GM15510 (cell line): ENCODE data around the gene LRRC8A.

Source experiments
- POLR2A ChIP-seq: IDR thresholded peaks from 3 replicates; pipeline ENCODE4 v1.6.1; 2011; ENCODE audit warnings: borderline replicate concordance; ENCODE audit not compliant: insufficient read length; ENCODE audit errors: extremely low read depth

LRRC8A gene

GRCh38 chr9:128927731-128928411 lies 45.9 kb downstream of the LRRC8A start:
- TF ChIP-seq POLR2A, result no peak

GRCh38 chr9:128928624-128929023 lies 46.7 kb downstream of the LRRC8A start:
- no peak for TF ChIP-seq POLR2A

DNA sequence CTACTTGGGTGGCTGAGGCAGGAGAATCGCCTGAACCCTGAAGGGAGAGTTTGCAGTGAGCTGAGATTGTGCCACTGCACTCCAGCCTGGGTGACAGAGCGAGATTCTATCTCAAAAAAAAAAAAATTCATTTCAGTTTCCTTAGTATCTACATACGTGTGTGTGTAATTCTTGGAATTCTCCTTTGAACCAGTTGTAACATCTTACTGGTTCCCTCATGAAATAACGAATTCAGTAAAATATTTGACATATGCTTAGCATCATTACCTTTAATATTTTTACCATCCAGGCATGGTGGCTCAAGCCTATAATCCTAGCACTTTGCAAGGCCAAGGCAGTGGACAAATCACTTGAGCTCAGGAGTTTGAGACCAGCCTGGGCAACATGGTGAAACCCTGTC lies 47.6 kb downstream of the LRRC8A start:
- TF ChIP-seq POLR2A, result no peak

GRCh38 chr9:128933731-128934130 lies 51.8 kb downstream of the LRRC8A start:
- no peak for TF ChIP-seq POLR2A

DNA sequence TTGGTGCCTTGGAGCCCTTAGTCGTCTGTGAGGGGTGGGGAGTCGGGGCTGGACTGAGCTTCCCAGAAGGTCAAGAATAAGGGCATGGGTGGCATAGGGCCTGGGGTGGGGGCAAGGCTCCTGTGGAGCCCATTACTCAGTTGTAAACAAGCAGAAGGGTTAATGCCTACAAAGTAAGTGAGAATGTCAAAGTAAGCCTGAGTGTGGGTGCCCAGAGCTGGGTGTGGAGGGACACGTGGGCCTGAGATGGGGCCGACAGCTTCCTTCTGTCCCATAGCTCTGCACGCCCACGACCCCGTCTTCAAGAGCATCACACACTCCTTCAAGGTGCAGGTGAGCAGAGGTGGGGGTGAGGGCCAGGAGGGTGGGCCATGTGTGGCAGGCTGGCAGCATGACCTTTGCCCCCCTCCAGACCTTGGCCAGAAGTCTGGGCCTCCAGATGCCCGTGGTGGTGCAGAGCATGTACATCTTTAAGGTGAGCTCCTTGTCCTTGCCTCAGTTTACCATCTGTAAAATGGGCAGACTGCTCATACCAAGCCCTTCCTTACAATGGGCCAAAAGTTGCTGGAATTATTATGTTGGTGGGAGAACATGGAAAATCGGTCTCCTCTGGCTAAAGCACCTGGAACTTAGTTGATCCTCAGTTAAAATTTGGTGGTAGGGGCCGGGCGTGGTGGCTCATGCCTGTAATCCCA lies 54.4 kb downstream of the LRRC8A start:
- no peak for TF ChIP-seq POLR2A

GRCh38 chr9:128937310-128938165 lies 55.6 kb downstream of the LRRC8A start:
- no peak for TF ChIP-seq POLR2A

DNA sequence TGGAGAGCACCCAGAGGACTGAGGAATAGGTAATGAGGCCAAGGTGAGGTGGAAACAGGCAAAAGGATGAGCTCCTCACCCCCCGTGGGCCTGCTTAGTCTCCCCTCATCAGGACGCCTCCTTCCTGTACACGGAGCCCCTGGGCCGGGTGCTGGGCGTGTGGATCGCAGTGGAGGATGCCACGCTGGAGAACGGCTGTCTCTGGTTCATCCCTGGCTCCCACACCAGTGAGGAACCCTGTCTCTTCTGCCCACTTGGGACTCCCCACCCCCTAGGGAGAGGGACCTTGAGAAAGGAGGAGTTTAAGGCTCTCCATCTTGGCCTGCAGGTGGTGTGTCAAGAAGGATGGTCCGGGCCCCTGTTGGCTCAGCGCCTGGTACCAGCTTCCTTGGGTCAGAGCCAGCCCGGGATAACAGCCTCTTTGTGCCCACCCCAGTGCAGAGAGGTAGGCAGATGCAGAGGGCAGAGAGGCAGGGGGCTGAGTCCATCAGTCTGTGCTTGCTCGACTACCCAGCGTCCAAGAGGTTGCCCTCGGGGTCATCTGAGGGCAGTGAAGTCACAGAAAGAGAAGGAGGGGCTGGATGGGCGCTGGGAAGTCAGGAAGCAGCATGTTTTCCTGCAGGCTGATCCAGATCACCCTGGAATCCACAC lies 58.5 kb downstream of the LRRC8A start:
- TF ChIP-seq POLR2A, result no peak

DNA sequence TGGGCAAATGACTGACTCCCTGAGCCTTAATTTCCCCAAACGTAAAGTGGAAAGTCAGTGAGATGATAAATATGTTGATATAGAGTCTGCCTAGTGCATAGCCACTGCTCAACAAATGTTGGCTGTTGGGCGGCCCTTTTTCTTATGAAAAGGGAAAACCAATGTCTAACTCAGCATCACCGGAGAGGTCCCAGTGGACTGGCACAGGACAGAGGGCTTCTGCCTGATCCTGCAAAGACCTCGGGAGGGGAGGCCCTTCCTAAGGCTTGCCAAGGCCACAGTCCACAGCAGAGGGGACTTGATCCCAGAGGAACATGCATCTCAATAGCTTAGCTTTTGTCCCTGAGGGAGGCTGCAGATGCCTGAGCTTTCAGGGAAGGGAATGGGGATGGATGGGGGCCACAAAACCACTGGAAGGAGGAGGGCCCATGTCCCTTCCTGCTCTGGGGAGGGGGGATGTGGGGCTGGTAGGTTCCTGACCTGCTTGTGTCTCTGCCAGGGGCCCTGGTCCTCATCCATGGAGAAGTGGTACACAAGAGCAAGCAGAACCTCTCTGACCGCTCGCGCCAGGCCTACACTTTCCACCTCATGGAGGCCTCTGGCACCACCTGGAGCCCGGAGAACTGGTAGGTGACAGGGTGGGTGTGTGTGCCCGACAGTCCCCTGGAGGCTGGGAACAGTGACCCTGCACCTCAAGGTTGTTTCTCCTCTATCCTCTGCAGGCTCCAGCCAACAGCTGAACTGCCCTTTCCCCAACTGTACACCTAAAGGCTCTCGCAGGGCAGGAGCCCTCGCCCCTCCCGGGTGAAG lies 59.2 kb downstream of the LRRC8A start:
- no peak for TF ChIP-seq POLR2A

- no peak for TF ChIP-seq POLR2A
These were observed 62.1 kb downstream of the LRRC8A start for GRCh38 chr9:128943832-128944620.

DNA sequence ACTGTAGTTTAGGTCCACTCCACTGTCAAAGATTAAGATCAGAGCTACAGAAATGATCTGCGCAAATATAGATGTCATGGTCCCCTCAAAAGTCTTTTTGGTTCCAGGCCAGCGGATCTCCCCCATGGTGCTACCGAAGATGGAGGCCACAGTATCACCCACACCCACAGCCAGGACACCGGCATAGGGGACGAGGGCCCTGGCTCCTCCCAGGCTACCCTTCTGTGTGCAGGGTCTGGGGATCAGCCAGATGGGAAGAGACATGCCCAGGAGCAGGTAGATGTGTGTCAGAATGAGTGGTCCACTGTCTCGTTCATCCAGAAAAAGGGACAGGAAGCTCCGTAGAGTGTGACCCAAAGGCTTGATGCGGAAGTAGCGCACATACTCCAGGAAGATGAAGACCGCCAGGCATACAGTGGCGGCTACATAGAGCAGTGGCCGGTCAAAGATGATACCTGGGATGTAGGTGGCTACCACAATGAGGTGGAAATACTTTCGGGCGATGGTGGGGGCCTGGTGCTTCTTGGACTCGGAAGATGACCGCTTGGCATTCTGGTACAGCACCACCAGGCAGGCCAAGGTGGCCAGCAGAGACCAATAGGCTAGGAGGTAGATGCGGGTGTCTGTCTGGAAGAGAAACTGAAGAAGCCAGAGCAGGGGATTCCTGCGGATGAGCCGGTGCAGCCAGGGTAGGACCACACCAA lies 64.0 kb downstream of the LRRC8A start:
- no peak for TF ChIP-seq POLR2A

- no peak for TF ChIP-seq POLR2A
These were observed 64.8 kb downstream of the LRRC8A start for GRCh38 chr9:128946571-128947276.

DNA sequence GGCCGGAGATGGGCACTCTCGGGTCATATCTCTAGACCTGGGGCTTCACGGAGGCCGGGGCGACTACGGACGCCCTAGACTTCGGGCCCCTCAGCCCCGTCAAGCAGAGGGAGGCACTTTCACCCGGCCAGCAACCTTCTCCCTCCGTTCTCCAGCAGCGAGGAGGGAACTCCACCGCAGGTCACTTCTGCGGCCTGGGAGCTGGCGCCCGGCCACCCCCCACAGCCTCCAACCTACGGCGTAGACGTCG lies 65.3 kb downstream of the LRRC8A start:
- no peak for TF ChIP-seq POLR2A
